Kidney (tissue), 14 donors: ENCODE results near the gene NR2F1-AS1. TPM values are rescaled to one million over a fixed set of nuclear protein-coding genes. Genes with fewer than 3 reads are reported as not detected.

ENCODE experiments used
- DNase-seq, 5 donors: peaks; one replicate each; pipeline ENCODE4 v3.0.0-alpha.2; 2013 to 2020
- FAIRE-seq: peaks from 2 replicates; lab custom pipeline; 2012; peaks lifted over from hg19 to GRCh38; lab: Jason Lieb, UNC
- H3K27ac ChIP-seq, 2 donors: one replicate each; pipeline ENCODE4 v1.7.0; 2013; ENCODE audit warnings: low read depth in 2 of 2, low read length in 2 of 2, inconsistent platforms in 1 of 2
- H3K27me3 ChIP-seq: one replicate; pipeline ENCODE4 v1.7.1; 2013; ENCODE audit warnings: low read length, inconsistent platforms; ENCODE audit not compliant: control insufficient read depth, insufficient read depth
- H3K36me3 ChIP-seq, 3 donors: one replicate each; pipeline versions ENCODE4 v1.7.0 to v1.7.1; 2013; ENCODE audit warnings: low read length in 3 of 3, control low read depth in 1 of 3, inconsistent platforms in 1 of 3; ENCODE audit not compliant: insufficient read depth in 3 of 3, control insufficient read depth in 2 of 3
- H3K4me1 ChIP-seq, 3 donors: one replicate each; pipeline versions ENCODE4 v1.7.0 to v1.7.1; 2013; ENCODE audit warnings: low read length in 3 of 3, inconsistent platforms in 1 of 3, low read depth in 1 of 3; ENCODE audit not compliant: control insufficient read depth in 2 of 3, insufficient read depth in 2 of 3
- H3K4me3 ChIP-seq, 3 donors: one replicate each; pipeline versions ENCODE4 v1.7.0 to v1.8.1; 2013; ENCODE audit warnings: low read length in 3 of 3, control low read depth in 1 of 3, inconsistent platforms in 1 of 3
- H3K9ac ChIP-seq, 3 donors: one replicate each; pipeline versions ENCODE4 v1.7.0 to v1.7.1; 2013; ENCODE audit warnings: low read length in 3 of 3, control low read depth in 1 of 3, inconsistent platforms in 1 of 3
- H3K9me3 ChIP-seq, 3 donors: one replicate each; pipeline versions ENCODE4 v1.7.0 to v1.7.1; 2013; ENCODE audit warnings: low read length in 3 of 3, control low read depth in 1 of 3, inconsistent platforms in 1 of 3; ENCODE audit not compliant: control insufficient read depth in 2 of 3, insufficient read depth in 1 of 3
- CTCF ChIP-seq: IDR thresholded peaks from 3 replicates; pipeline ENCODE4 v1.5.1; 2012; ENCODE audit warnings: mild to moderate bottlenecking, moderate library complexity, borderline replicate concordance; ENCODE audit not compliant: insufficient read depth; ENCODE audit errors: extremely low read depth
- intact Hi-C: fragments of 100-400 bp; cut with DNase I; formaldehyde crosslinking; loops from one replicate; pipeline ENCODE4 v1.11.1; 2022
- polyA plus RNA-seq: library from polyadenylated mRNA; stranded (reverse); fragments of 350-450 nt; fragmentation: Illumina TruSeq; extraction: RNeasy Lipid Tissue Mini Kit (QIAGEN cat#74804); gene quantifications from one replicate; pipeline ENCODE4 v1.2.3, GENCODE V29; 2014; ENCODE audit warnings: low read depth, low replicate concordance; ENCODE audit not compliant: insufficient read depth
- total RNA-seq: library from RNA; stranded (reverse); fragmentation: NEBNext Ultra II Directional; extraction: Animal tissue kit (Norgen Biotek cat#: 25700); gene quantifications from one replicate; pipeline ENCODE4 v1.2.1, GENCODE V29; 2021
- donor health status: control.
- donor health status: control.
- donor health status: control.
- donor health status: control.
- donor health status: control.
- donor health status: DM: yes; HTN: yes; CAD: no.
- donor health status: Normal renal cell carcinoma (clear cell type).

NR2F1-AS1 gene
- total and polyA plus RNA-seq, 2 donors from 2014 or later: 13.0 to 16.0 TPM

GRCh38 chr5:93622240-93622885 is 41.3 kb upstream of the NR2F1-AS1 start:
- H3K9me3 ChIP-seq: no peaks in the 10 kb centered on the region
- H3K4me1 ChIP-seq: peaks cover 0 to 5% (median 0%) of the 10 kb centered on the region in 3 donors
- intact Hi-C loops: no loop called here
- no peak overlapping the region for H3K4me3 ChIP-seq
- no peaks in the 10 kb centered on the region for H3K36me3 ChIP-seq
- peak in 3 of 5 donors; percentile 18 to 71 (median 59) for DNase-seq
- H3K9ac ChIP-seq: no peak overlapping the region
- no peaks in the 10 kb centered on the region for H3K27me3 ChIP-seq
- H3K27ac ChIP-seq: no peak overlapping the region
- TF ChIP-seq CTCF: no peak
- FAIRE-seq: no peak

GRCh38 chr5:93621327-93621798 is 40.3 kb upstream of the NR2F1-AS1 start:
- no peaks in the 10 kb centered on the region for H3K27me3 ChIP-seq
- H3K36me3 ChIP-seq: no peaks in the 10 kb centered on the region
- TF ChIP-seq CTCF: no peak
- peak overlapping the region in 2 of 3 donors; percentile 24 to 41 for H3K9ac ChIP-seq
- H3K9me3 ChIP-seq: no peaks in the 10 kb centered on the region
- H3K4me3 ChIP-seq: peak overlapping the region; percentile 52 to 81 (median 66)
- intact Hi-C loops: no loop called here
- peaks cover 0 to 5% (median 0%) of the 10 kb centered on the region in 3 donors for H3K4me1 ChIP-seq
- peak overlapping the region; percentile 79 to 83 for H3K27ac ChIP-seq
- DNase-seq: peak in 4 of 5 donors; percentile 88 to 95 (median 92)
- FAIRE-seq: no peak

GRCh38 chr5:93620487-93621326 is 39.7 kb upstream of the NR2F1-AS1 start:
- Histone ChIP-seq H3K27me3 (no peaks in the 10 kb centered on the region), H3K4me3 (peak overlapping the region; percentile 78 to 81 (median 79)), H3K27ac (peak overlapping the region; percentile 73 to 83), H3K9me3 (no peaks in the 10 kb centered on the region), H3K4me1 (peaks cover 0 to 5% (median 0%) of the 10 kb centered on the region in 3 donors), H3K36me3 (no peaks in the 10 kb centered on the region), H3K9ac (peak overlapping the region; percentile 43 to 58 (median 49))
- intact Hi-C loops: no loop called here
- TF ChIP-seq CTCF: peak; percentile 22
- DNase-seq (peak; percentile 85 to 91 (median 89)), FAIRE-seq (no peak)
